Measurements from ENCODE around the gene GLT6D1.

DNA sequence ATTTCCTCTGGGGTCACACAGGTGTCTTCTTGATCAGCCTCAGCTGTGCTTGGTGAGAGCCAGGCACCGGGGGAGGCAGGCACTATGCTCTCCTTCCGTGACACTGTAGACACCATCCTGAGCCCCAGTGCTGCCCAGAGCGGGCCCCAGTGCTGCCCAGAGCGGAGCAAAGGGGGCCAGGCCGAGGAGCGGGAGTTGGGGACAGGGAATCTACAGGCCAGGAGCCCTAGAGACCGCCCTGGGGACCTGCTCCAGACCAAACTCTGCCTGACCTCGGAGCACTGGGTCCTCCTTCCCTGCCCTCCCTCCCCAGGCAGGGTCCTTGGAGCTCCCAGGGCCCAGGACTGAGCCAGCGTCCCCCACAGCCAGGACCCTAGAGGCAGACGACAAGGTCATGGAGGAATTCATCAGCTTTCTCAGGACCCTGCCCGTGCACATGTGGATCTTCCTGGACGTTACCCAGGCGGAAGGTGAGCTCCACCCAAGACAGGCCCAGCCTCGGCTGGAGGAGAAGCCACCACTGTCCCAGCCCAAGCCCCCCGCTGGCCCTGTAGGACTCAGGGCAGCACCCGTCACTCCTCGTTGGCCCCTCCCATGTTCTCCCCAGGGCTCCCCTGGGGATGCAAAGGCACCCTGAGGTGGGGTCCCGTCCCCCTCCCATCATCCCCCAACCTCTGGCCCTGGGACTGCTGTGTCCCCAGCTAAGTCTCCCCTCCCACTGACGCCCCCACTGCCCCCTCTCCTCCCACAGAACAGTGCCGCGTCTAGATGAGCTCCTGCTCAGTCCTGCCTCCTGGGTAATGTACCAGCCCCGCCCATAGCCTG lies 47.6 kb downstream of the GLT6D1 start:
- TF ChIP-seq TAF1 (IDR thresholded peaks at IDR 0.05; ENCODE audit: low read depth, low read length) (no peak), POLR2A (IDR thresholded peaks at IDR 0.05; ENCODE audit: low read depth, low read length) (no peak), POLR2AphosphoS5 (IDR thresholded peaks at IDR 0.05; ENCODE audit: low read depth, low read length) (no peak)

Data from GM12891 (cell line).